Heart right ventricle (tissue), 16 donors: Measurements from ENCODE around the gene CDC16. TPM values are rescaled to one million over a fixed set of nuclear protein-coding genes. Genes with fewer than 3 reads are reported as not detected.
A peak's percentile ranks its signal among the peaks of the same experiment; 100 is the strongest.

Experiments
- ATAC-seq, 8 donors: fragments of 200-7000 bp; cut with Tn5 transposase; one replicate each; pipeline ENCODE4 v1.9.1; 2020; ENCODE audit warnings: mild to moderate bottlenecking in 8 of 8, moderate library complexity in 8 of 8, moderate number of reproducible peaks in 1 of 8
- DNase-seq, 2 donors: peaks; one replicate each; pipeline ENCODE4 v3.0.0-alpha.2; 2020
- H3K27ac ChIP-seq, 10 donors: fragments of 200-600 bp; sonication (generic) in 2 of 10; one replicate each; pipeline versions ENCODE4 v1.5.0 to v1.8.0; 2020 to 2022; ENCODE audit warnings: mild to moderate bottlenecking in 3 of 10
- H3K27me3 ChIP-seq, 7 donors: fragments of 200-600 bp; one replicate each; pipeline ENCODE4 v1.8.0; 2021 to 2022; ENCODE audit warnings: mild to moderate bottlenecking in 2 of 7
- H3K36me3 ChIP-seq, 9 donors: fragments of 200-600 bp; sonication (generic) in 1 of 9; one replicate each; pipeline versions ENCODE4 v1.5.0 to v1.8.0; 2020 to 2022; ENCODE audit warnings: mild to moderate bottlenecking in 2 of 9
- H3K4me1 ChIP-seq, 9 donors: fragments of 200-600 bp; sonication (generic) in 1 of 9; one replicate each; pipeline versions ENCODE4 v1.5.0 to v1.8.0; 2020 to 2022; ENCODE audit warnings: mild to moderate bottlenecking in 4 of 9
- H3K4me3 ChIP-seq, 10 donors: fragments of 200-600 bp; sonication (generic) in 2 of 10; one replicate each; pipeline versions ENCODE4 v1.5.0 to v1.8.0; 2020 to 2022; ENCODE audit warnings: mild to moderate bottlenecking in 7 of 10, moderate library complexity in 2 of 10
- H3K9me3 ChIP-seq, 11 donors: fragments of 200-600 bp in 10 of 11; sonication (generic) in 2 of 11; one replicate each; pipeline versions ENCODE4 v1.5.0 to v1.8.0; 2013 to 2022; ENCODE audit warnings: mild to moderate bottlenecking in 2 of 11, control low read depth in 1 of 11, moderate library complexity in 1 of 11
- CTCF ChIP-seq, 9 donors: fragments of 200-600 bp; sonication (generic) in 2 of 9; IDR thresholded peaks; one replicate each; pipeline versions ENCODE4 v1.5.0 to v1.8.0; 2021 to 2022; ENCODE audit warnings: antibody characterized with exemption in 9 of 9, mild to moderate bottlenecking in 5 of 9, moderate library complexity in 1 of 9
- whole genome bisulfite sequencing, 2 donors: extraction: QIAGEN DNeasy Blood & Tissue Kit; methylation state at CpG; one replicate each; pipeline ENCODE4 v1.1.7; 2013; ENCODE audit warnings: inconsistent platforms in 1 of 2; 5-methylcytosine and 5-hydroxymethylcytosine counted together
- intact Hi-C, 10 donors: fragments of 100-400 bp; cut with DNase I; formaldehyde crosslinking; loops; one replicate each; pipeline versions ENCODE4 v1.11.1 to v1.14.2; 2022
- polyA plus RNA-seq, 2 donors: library from polyadenylated mRNA; stranded (reverse); fragments of 200-250 nt; gene quantifications; one replicate each; pipeline ENCODE4 v1.2.3, GENCODE V29; 2013
- total RNA-seq, 10 donors: library from RNA; stranded (reverse); fragmentation: NEBNext Ultra II Directional in 3 of 10; extraction: Animal tissue kit (Norgen Biotek cat#: 25700) in 3 of 10; gene quantifications; one replicate each; pipeline versions ENCODE4 v1.2.1 to v1.2.4, GENCODE V29; 2021 to 2023
- donor health status: Arrhythmogenic right ventricular cardiomyopathy.
- donor health status: ischemic (EF 13 %, LVEDD 7.1; RV severe dilation, severe dysfunction).
- donor health status: healthy with polysubstance abuse.
- donor health status: DM: no; HTN: yes; CAD: no.
- donor health status: DM: no; HTN: no; CAD: no.
- donor health status: ischemic (EF 25% LVEDD 6.9; RV normal size, moderate dysfunction).
- donor health status: ischemic (EF 25% LVEDD 5.7; RV mildly dilated, moderate dysfunction).
- donor health status: healthy.
- donor health status: DM: yes; HTN: yes; CAD: no.
- donor health status: Ischemic cardiomyopathy.
- donor health status: ischemic (EF 35%, LVEDD 5.7; RV mildly dilated, moderate dysfunction).
- donor health status: nonischemic (EF 11% LVEDD 7.7; RV severe dilation, severe dysfunction).
- donor health status: DM: yes; HTN: yes; CAD: no.
- donor health status: PGD.
- donor health status: ischemic (EF 29% LVEDD 5.4; RV normal size, mild dysfunction).
- donor health status: nonischemic (EF 23%, LVEDD 6.1; RV moderate dilation, normal function).

CDC16 gene
- total and polyA plus RNA-seq, 12 donors: 27.8 to 76.6 (median 30.4) TPM

- DNase-seq: no peak
- peak overlapping the region in 8 of 10 donors; percentile 79 to 93 (median 90) for H3K27ac ChIP-seq
- peaks cover 0 to 8% (median 2%) of the 10 kb centered on the region in 7 donors for H3K27me3 ChIP-seq
These were observed 1.0 kb downstream of the CDC16 start for GRCh38 chr13:114235697-114236096.

GRCh38 chr13:114236227-114236626 lies 1.5 kb downstream of the CDC16 start:
- Histone ChIP-seq H3K9me3 (no peaks in the 10 kb centered on the region), H3K27ac (peak overlapping the region in 2 of 10 donors; percentile 89 to 93), H3K36me3 (peaks cover 0 to 49% (median 37%) of the 10 kb centered on the region in 9 donors), H3K4me3 (peak overlapping the region in 6 of 10 donors; percentile 77 to 99 (median 88)), H3K4me1 (peaks cover 0 to 22% (median 17%) of the 10 kb centered on the region in 9 donors), H3K27me3 (peaks cover 0 to 6% (median 0%) of the 10 kb centered on the region in 7 donors)
- no peak for DNase-seq
- ATAC-seq: no peak
- intact Hi-C loops: no loop called here
- no peak for TF ChIP-seq CTCF (IDR thresholded peaks at IDR 0.05)
- WGBS, 2 donors: 80% methylated on average over 4 of the region's 4 CpGs

More at GRCh38 chr13:114235697-114236096, 1.0 kb downstream of the CDC16 start:
- Histone ChIP-seq H3K4me1 (peaks cover 0 to 22% (median 17%) of the 10 kb centered on the region in 9 donors), H3K9me3 (no peaks in the 10 kb centered on the region), H3K4me3 (peak overlapping the region; percentile 67 to 99 (median 88)), H3K36me3 (peaks cover 0 to 44% (median 35%) of the 10 kb centered on the region in 9 donors)
- no peak for TF ChIP-seq CTCF (IDR thresholded peaks at IDR 0.05)
- 10 to 13% methylated on average over 10 of the region's 10 CpGs for WGBS, 2 donors
- intact Hi-C loops: no loop called here
- no peak for ATAC-seq

- WGBS, 2 donors: 83 to 86% methylated on average over 7 of the region's 7 CpGs
- H3K4me3 ChIP-seq: no peak overlapping the region
- peaks cover 0 to 22% (median 17%) of the 10 kb centered on the region in 9 donors for H3K4me1 ChIP-seq
- intact Hi-C loops: no loop called here
- no peak overlapping the region for H3K27ac ChIP-seq
- H3K27me3 ChIP-seq: no peaks in the 10 kb centered on the region
- no peaks in the 10 kb centered on the region for H3K9me3 ChIP-seq
- DNase-seq (no peak), ATAC-seq (no peak)
- H3K36me3 ChIP-seq: peaks cover 0 to 63% (median 50%) of the 10 kb centered on the region in 9 donors
- TF ChIP-seq CTCF (IDR thresholded peaks at IDR 0.05): no peak
These were observed 2.9 kb downstream of the CDC16 start for GRCh38 chr13:114237415-114238112.

- H3K4me3 ChIP-seq: no peak overlapping the region
- 91 to 96% methylated on average over 6 of the region's 6 CpGs for WGBS, 2 donors
- DNase-seq: no peak
- H3K27me3 ChIP-seq: no peaks in the 10 kb centered on the region
- H3K36me3 ChIP-seq: peaks cover 0 to 100% (median 81%) of the 10 kb centered on the region in 9 donors
- H3K9me3 ChIP-seq: no peaks in the 10 kb centered on the region
- no peak for TF ChIP-seq CTCF (IDR thresholded peaks at IDR 0.05)
- H3K27ac ChIP-seq: no peak overlapping the region
- intact Hi-C loops: no loop called here
- no peaks in the 10 kb centered on the region for H3K4me1 ChIP-seq
- no peak for ATAC-seq
These were observed 7.2 kb downstream of the CDC16 start for GRCh38 chr13:114241918-114242317.
